Naive thymus-derived CD8-positive, alpha-beta T cell (primary cell): ENCODE data around the gene LRIT2. TPM values are rescaled to one million over a fixed set of nuclear protein-coding genes. Genes with fewer than 3 reads are reported as not detected.

ENCODE experiments used
- ATAC-seq, 2 donors: fragments of 150-1000 bp; cut with Tn5 transposase in 1 of 2; sonication (Bioruptor Pico), chemical (Tn5 transposase) in 1 of 2; 1 replicate in 1 of 2; 2 replicates in 1 of 2; pipeline ENCODE4 v1.10.0; 2021; ENCODE audit warnings: mild to moderate bottlenecking in 2 of 2, moderate library complexity in 2 of 2
- POLR2A ChIA-PET: fragments of 350-600 bp; sonication (Branson Sonifier 250); formaldehyde crosslinking; loops from one replicate; lab custom pipeline; 2021; ENCODE audit warnings: antibody characterized with exemption; lab: Charles Lee
- DNase-seq, 10 donors: peaks; one replicate each; pipeline versions ENCODE4 v3.0.0 to v3.0.0-alpha.2; 2020 to 2022
- H3K27ac Mint-ChIP-seq, 10 donors: one replicate each; pipeline ENCODE4 v1.8.0; 2020 to 2022; ENCODE audit warnings: mild to moderate bottlenecking in 10 of 10, mixed read lengths in 10 of 10, moderate library complexity in 4 of 10, inconsistent platforms in 1 of 10
- H3K27me3 Mint-ChIP-seq, 5 donors: one replicate each; pipeline ENCODE4 v1.8.0; 2021 to 2022; ENCODE audit warnings: mixed read lengths in 5 of 5
- H3K36me3 Mint-ChIP-seq, 3 donors: one replicate each; pipeline ENCODE4 v1.8.0; 2020 to 2022; ENCODE audit warnings: mixed read lengths in 3 of 3, mild to moderate bottlenecking in 2 of 3, inconsistent platforms in 1 of 3
- H3K4me1 Mint-ChIP-seq, 4 donors: one replicate each; pipeline ENCODE4 v1.8.0; 2021 to 2022; ENCODE audit warnings: mixed read lengths in 4 of 4
- H3K4me3 Mint-ChIP-seq, 10 donors: one replicate each; pipeline ENCODE4 v1.8.0; 2020 to 2022; ENCODE audit warnings: mild to moderate bottlenecking in 10 of 10, mixed read lengths in 10 of 10, moderate library complexity in 6 of 10, inconsistent platforms in 1 of 10
- H3K9me3 Mint-ChIP-seq, 9 donors: one replicate each; pipeline ENCODE4 v1.8.0; 2020 to 2022; ENCODE audit warnings: mixed read lengths in 9 of 9, mild to moderate bottlenecking in 3 of 9, inconsistent platforms in 1 of 9, moderate library complexity in 1 of 9
- polyA plus RNA-seq, 3 donors: library from polyadenylated mRNA; unstranded; fragments of 300-500 nt; fragmentation: Illumina TruSeq; gene quantifications; one replicate each; pipeline ENCODE4 v1.2.3, GENCODE V29; 2021
- total RNA-seq, 8 experiments: library from RNA in 2 of 8; stranded (reverse) in 2 of 8; gene quantifications; one replicate each; pipeline ENCODE4 v1.2.3 and lab custom pipeline; 2021 to 2026

The LRIT2 gene
- total and polyA plus RNA-seq, 5 experiments from 2014 or later, result not detected

- DNase-seq (no peak), ATAC-seq (no peak)
- Mint-ChIP-seq H3K4me1 (peaks cover 4 to 5% (median 4%) of the 10 kb centered on the region in 4 donors), H3K36me3 (no peaks in the 10 kb centered on the region), H3K27ac (peak overlapping the region in 1 of 10 donors; percentile 26), H3K27me3 (peaks cover 9 to 41% (median 22%) of the 10 kb centered on the region in 5 donors), H3K4me3 (no peak overlapping the region), H3K9me3 (no peaks in the 10 kb centered on the region)
- POLR2A ChIA-PET, result no interaction called here
These were observed 32.8 kb upstream of the LRIT2 start for GRCh38 chr10:84258034-84258695.

- H3K4me1 Mint-ChIP-seq, result peaks cover 4 to 5% (median 4%) of the 10 kb centered on the region in 4 donors
- H3K27me3 Mint-ChIP-seq, result peaks cover 7 to 34% (median 20%) of the 10 kb centered on the region in 5 donors
- POLR2A ChIA-PET, result no interaction called here
- peak overlapping the region in 2 of 10 donors; percentile 28 to 49 for H3K4me3 Mint-ChIP-seq
- DNase-seq, result no peak
- no peaks in the 10 kb centered on the region for H3K9me3 Mint-ChIP-seq
- no peak overlapping the region for H3K27ac Mint-ChIP-seq
- no peaks in the 10 kb centered on the region for H3K36me3 Mint-ChIP-seq
- ATAC-seq, result no peak
These were observed 32.1 kb upstream of the LRIT2 start for GRCh38 chr10:84257343-84258020.

GRCh38 chr10:84256510-84257342 lies 31.4 kb upstream of the LRIT2 start:
- peaks cover 0 to 1% (median 0%) of the 10 kb centered on the region in 9 donors for H3K9me3 Mint-ChIP-seq
- H3K27ac Mint-ChIP-seq, result peak overlapping the region in 1 of 10 donors; percentile 19
- DNase-seq (peak in 8 of 10 donors; percentile 8 to 39 (median 18)), ATAC-seq (peak; percentile 42 to 47)
- H3K36me3 Mint-ChIP-seq, result no peaks in the 10 kb centered on the region
- H3K4me1 Mint-ChIP-seq, result peaks cover 4 to 5% (median 4%) of the 10 kb centered on the region in 4 donors
- H3K27me3 Mint-ChIP-seq, result peaks cover 7 to 34% (median 16%) of the 10 kb centered on the region in 5 donors
- POLR2A ChIA-PET, result no interaction called here
- peak overlapping the region in 2 of 10 donors; percentile 28 to 49 for H3K4me3 Mint-ChIP-seq

GRCh38 chr10:84254552-84255478 lies 29.5 kb upstream of the LRIT2 start:
- no peak for DNase-seq
- H3K9me3 Mint-ChIP-seq, result peaks cover 0 to 4% (median 0%) of the 10 kb centered on the region in 9 donors
- no peaks in the 10 kb centered on the region for H3K36me3 Mint-ChIP-seq
- no peak overlapping the region for H3K27ac Mint-ChIP-seq
- POLR2A ChIA-PET, result no interaction called here
- H3K4me1 Mint-ChIP-seq, result peaks cover 4 to 5% (median 4%) of the 10 kb centered on the region in 4 donors
- peaks cover 6 to 27% (median 19%) of the 10 kb centered on the region in 5 donors for H3K27me3 Mint-ChIP-seq
- ATAC-seq, result no peak
- no peak overlapping the region for H3K4me3 Mint-ChIP-seq

GRCh38 chr10:84248794-84249193 lies 23.4 kb upstream of the LRIT2 start:
- no peaks in the 10 kb centered on the region for H3K4me1 Mint-ChIP-seq
- no peak for ATAC-seq
- POLR2A ChIA-PET, result no interaction called here
- no peak overlapping the region for H3K4me3 Mint-ChIP-seq
- DNase-seq, result no peak
- H3K9me3 Mint-ChIP-seq, result peaks cover 0 to 4% (median 0%) of the 10 kb centered on the region in 9 donors
- H3K27me3 Mint-ChIP-seq, result peaks cover 0 to 16% (median 4%) of the 10 kb centered on the region in 5 donors
- no peaks in the 10 kb centered on the region for H3K36me3 Mint-ChIP-seq
- H3K27ac Mint-ChIP-seq, result no peak overlapping the region

- POLR2A ChIA-PET, result no interaction called here
- no peaks in the 10 kb centered on the region for H3K36me3 Mint-ChIP-seq
- peaks cover 0 to 4% (median 0%) of the 10 kb centered on the region in 9 donors for H3K9me3 Mint-ChIP-seq
- ATAC-seq (no peak), DNase-seq (no peak)
- peaks cover 0 to 13% (median 4%) of the 10 kb centered on the region in 5 donors for H3K27me3 Mint-ChIP-seq
- H3K4me1 Mint-ChIP-seq, result no peaks in the 10 kb centered on the region
- H3K4me3 Mint-ChIP-seq, result no peak overlapping the region
- H3K27ac Mint-ChIP-seq, result peak overlapping the region in 1 of 10 donors; percentile 56
These were observed 22.2 kb upstream of the LRIT2 start for GRCh38 chr10:84247496-84247895.

GRCh38 chr10:84244651-84245270 lies 19.4 kb upstream of the LRIT2 start, which contains the start of gene RGR:
TSS of gene RGR (plus strand) at chr10:84245053. CDS start at chr10:84245091, 38 bp downstream.
- ATAC-seq, result no peak
- Mint-ChIP-seq H3K9me3 (no peaks in the 10 kb centered on the region), H3K27ac (no peak within 1 kb of the TSS), H3K4me1 (no peaks in the 10 kb centered on the region), H3K4me3 (peak within 1 kb of the TSS in 1 of 10 donors; percentile 7), H3K27me3 (peaks cover 0 to 8% (median 2%) of the 10 kb centered on the region in 5 donors), H3K36me3 (no peaks in the 10 kb centered on the region)
- POLR2A ChIA-PET, result no interaction called here
- no peak for DNase-seq

- H3K27me3 Mint-ChIP-seq, result peaks cover 0 to 11% (median 3%) of the 10 kb centered on the region in 5 donors
- POLR2A ChIA-PET, result no interaction called here
- no peaks in the 10 kb centered on the region for H3K36me3 Mint-ChIP-seq
- H3K27ac Mint-ChIP-seq, result no peak overlapping the region
- H3K4me1 Mint-ChIP-seq, result no peaks in the 10 kb centered on the region
- ATAC-seq, result no peak
- H3K4me3 Mint-ChIP-seq, result no peak overlapping the region
- no peaks in the 10 kb centered on the region for H3K9me3 Mint-ChIP-seq
- no peak for DNase-seq
These were observed 18.4 kb upstream of the LRIT2 start for GRCh38 chr10:84243759-84244158.

- H3K9me3 Mint-ChIP-seq, result no peaks in the 10 kb centered on the region
- ATAC-seq (no peak), DNase-seq (no peak)
- H3K36me3 Mint-ChIP-seq, result no peaks in the 10 kb centered on the region
- H3K27ac Mint-ChIP-seq, result no peak within 1 kb of the TSS
- H3K4me1 Mint-ChIP-seq, result no peaks in the 10 kb centered on the region
- H3K4me3 Mint-ChIP-seq, result no peak within 1 kb of the TSS
- H3K27me3 Mint-ChIP-seq, result peaks cover 8 to 17% (median 12%) of the 10 kb centered on the region in 5 donors
- POLR2A ChIA-PET, result no interaction called here
These were observed 15.9 kb upstream of the LRIT2 start, which contains the start of gene LRIT1 for GRCh38 chr10:84241185-84241790. TSS of gene LRIT1 (minus strand) at chr10:84241546. CDS start at chr10:84241439, 107 bp downstream.

- Mint-ChIP-seq H3K4me3 (no peak overlapping the region), H3K9me3 (no peaks in the 10 kb centered on the region), H3K4me1 (no peaks in the 10 kb centered on the region), H3K27me3 (peaks cover 8 to 22% (median 14%) of the 10 kb centered on the region in 5 donors), H3K36me3 (no peaks in the 10 kb centered on the region), H3K27ac (no peak overlapping the region)
- ATAC-seq, result no peak
- DNase-seq, result no peak
- POLR2A ChIA-PET, result no interaction called here
These were observed 13.6 kb upstream of the LRIT2 start for GRCh38 chr10:84238909-84239308.
